GM21526 (cell line): ENCODE results near the gene PTGS1.

Source experiments
- ATAC-seq: cut with Tn5 transposase; IDR thresholded peaks from one replicate; pipeline ENCODE4 v1.9.1; 2021; ENCODE audit warnings: moderate library complexity; ENCODE audit not compliant: unreplicated experiment, low FRiP score

PTGS1 gene

DNA sequence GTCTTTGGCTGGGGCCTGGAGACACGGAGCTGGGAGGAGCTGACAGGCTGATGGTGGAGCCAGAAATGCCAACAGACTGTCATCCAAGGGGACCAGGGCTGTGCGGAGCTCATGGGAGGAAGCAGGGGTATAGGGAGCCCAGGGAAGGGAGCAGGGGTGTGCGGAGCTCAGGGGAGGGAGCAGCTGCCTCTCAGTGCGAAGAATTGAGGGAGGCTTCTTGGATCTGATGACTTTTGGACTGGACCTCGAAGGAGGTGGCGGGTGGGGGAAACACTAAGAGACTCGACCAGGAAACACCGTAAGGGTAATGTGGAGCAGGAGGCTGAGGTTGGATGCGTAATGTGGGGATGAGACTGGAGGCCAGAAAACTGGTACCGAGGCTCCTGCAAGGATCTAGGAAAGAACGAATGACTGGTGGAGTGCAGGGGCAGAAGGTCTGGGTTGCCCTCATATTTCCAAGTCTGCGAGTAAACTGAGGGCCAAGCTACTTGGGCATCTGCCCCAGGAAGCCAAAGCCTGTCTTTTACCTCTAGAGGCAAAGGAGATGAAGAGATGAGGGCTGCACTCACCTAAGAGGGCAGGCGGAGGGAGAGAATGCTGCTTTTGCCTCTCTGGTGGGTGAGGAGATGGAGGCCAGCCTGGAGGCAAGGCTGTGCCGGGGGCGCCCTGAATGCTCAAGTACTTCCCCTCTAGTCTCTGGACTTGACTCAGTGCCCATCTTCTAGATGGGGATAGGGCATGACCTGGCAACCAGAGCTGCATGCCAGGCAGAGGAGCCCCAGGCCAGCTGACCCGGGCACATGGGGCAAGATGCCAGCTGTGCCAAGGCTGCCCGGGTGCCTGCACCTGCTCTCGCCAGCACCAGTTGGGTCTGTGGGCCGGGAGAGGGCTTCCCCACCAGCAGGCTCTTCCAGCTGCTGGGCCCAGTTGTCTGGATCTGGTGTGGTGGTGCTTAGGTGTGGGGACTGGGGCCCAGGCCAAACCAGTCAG lies 2.3 kb downstream of the PTGS1 start:
- ATAC-seq = no peak

DNA sequence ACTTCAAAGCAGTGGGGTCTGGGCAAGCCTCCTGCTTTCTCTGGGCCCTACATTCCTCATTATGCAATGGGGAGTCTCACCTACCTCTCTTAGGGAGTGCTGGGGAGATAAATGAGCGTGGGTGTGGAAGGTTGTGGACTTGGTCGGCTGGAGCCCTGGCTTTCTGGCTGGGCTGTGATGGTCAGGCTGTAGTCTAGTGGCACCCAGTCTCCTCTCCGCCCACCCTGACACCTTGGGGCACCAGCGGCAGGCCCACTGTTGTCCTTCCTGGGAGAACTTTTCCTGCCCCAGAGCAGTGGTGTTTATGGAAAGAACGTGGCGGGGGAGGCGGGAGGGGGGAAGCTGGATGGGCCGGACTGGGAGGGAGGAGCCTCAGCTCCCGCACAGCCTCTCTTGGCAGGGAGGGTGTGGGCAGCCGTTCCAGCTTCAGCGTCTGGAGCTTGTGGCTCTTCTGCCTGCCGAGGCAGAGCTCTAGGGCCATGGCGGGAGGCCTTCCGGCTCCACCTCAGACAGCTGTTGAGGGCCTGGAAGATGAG lies 4.1 kb downstream of the PTGS1 start:
- ATAC-seq = no peak

DNA sequence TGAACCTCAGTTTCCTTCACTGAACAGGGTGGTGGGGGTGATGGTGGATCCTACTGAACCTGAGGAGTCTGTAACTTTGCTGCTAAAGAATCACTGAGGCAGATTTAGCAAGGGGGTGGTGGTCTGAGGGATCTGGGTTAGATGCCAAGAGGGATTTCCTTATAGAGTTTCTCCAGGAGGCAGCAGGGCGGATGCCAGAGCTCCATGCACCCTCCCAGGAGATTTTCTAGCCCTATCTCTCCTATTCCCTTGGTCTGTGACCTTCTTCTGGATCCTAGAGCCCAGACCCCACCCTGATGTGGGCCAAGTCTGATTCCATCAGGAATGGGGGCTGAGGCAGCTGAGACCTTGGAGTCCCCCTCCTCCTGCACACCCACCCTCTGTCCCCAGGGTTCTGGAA lies 6.0 kb downstream of the PTGS1 start:
- no peak for ATAC-seq

DNA sequence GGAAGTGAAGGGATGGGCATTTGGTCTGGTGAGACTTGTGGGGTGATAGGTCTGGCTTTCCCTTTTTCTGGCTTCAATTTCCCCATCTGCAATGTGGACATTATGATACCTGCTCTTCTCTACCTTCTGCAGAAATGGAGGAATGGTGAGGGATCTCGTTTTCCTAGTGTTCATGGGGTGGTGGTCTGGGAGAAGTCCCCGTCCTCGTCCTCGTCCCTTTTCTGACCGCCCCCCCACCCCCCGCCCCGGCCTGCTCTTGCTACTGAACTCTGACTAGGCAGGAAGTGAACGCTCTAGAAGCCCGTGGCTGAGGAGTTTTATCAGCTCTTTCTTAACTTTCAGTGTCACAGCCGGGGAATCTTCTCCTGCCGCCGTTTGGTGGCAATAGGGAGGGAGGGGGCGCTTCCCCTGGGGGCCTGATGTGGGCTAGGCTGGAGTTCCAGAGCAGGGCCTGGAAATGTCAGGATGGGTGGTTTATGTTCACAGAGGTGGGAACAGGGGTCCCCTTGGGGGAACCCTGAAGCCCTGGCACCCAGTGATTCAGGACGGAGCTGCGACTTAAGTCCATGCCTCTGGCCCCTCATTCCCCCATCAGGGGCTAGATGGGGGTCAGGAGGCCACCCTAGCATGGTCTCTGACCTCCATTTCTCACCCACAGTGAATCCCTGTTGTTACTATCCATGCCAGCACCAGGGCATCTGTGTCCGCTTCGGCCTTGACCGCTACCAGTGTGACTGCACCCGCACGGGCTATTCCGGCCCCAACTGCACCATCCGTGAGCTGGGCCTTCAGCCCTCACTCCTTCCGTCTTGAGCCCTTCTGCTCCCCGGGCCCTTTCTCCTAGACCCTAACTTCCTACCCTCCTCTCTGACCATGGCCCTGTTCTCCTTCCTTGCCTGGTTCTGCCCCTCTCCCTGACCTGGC lies 6.7 kb downstream of the PTGS1 start:
- no peak for ATAC-seq

DNA sequence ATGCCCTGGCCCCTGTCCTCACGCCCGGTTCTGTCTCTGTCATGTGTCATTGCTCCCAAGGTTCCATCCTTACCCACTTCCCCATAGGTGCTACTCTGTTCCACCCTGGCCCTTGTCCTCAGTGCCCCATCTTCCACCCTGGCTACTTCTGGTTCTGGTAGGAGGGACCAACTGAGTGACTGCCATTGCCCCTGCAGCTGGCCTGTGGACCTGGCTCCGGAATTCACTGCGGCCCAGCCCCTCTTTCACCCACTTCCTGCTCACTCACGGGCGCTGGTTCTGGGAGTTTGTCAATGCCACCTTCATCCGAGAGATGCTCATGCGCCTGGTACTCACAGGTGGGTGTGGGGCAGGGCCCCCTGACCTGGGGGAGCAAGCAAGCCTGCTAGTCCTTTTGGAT lies 7.4 kb downstream of the PTGS1 start:
- ATAC-seq = no peak

DNA sequence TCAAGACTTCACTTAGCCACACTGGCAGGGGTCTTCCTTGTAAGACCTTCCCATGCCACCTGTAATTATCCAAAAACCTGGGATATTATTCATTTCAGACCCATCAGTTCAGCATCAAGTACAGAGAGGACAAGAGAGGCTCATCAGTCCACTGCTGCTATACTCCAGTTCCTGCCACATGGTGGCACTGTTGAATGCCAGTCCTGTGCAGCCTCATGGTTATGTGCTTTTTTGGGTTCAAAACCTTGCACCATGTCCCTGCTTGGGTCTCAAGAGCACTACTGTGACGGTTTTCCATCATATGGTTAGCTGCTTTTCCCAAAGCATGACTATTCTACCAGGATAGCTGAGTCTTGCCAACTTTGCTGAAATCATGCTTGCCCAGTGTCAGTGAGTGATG lies 8.5 kb downstream of the PTGS1 start:
- no peak for ATAC-seq

DNA sequence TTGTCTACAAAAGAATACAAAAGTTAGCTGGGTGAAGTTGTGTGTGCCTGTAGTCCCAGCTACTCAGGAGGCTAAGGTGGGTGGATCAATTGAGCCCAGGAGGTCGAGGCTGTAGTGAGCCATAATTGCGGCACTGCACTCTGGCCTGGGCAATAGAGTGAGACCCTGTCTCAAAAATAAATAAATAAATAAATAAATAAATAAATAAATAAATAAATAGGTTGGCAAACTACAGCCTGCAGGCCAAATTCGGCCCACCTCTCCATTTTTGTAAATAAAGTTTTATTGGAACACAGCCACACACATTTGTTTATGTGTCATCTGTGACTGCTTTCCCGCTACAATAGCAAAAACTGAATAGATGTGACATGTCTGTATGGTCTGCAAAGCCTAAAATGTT lies 9.5 kb downstream of the PTGS1 start:
- ATAC-seq = no peak

DNA sequence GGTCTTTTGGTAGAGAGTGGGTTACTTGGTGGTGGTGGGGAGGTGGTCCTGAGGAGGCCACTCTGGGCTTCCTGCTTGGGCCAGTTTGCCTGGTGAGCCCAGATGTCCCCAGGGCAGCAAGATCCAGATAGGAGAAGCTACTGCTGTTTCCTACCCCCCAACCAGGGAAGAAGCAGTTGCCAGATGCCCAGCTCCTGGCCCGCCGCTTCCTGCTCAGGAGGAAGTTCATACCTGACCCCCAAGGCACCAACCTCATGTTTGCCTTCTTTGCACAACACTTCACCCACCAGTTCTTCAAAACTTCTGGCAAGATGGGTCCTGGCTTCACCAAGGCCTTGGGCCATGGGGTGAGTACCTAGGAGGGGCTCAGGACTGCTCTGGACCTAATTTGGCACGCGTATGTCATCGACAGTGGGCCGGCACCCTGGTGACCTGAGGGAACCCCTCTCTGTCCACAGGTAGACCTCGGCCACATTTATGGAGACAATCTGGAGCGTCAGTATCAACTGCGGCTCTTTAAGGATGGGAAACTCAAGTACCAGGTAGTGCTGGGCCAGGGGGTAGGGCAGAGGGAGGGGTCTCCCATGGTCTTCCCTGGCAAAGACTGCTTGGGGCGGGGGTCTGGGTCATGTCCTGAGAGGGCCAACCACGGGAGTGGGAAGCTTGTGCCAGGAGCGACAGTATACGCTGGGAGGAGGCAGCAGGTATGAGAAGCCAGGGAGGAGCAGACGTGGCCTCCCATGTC lies 10.6 kb downstream of the PTGS1 start:
- no peak for ATAC-seq

DNA sequence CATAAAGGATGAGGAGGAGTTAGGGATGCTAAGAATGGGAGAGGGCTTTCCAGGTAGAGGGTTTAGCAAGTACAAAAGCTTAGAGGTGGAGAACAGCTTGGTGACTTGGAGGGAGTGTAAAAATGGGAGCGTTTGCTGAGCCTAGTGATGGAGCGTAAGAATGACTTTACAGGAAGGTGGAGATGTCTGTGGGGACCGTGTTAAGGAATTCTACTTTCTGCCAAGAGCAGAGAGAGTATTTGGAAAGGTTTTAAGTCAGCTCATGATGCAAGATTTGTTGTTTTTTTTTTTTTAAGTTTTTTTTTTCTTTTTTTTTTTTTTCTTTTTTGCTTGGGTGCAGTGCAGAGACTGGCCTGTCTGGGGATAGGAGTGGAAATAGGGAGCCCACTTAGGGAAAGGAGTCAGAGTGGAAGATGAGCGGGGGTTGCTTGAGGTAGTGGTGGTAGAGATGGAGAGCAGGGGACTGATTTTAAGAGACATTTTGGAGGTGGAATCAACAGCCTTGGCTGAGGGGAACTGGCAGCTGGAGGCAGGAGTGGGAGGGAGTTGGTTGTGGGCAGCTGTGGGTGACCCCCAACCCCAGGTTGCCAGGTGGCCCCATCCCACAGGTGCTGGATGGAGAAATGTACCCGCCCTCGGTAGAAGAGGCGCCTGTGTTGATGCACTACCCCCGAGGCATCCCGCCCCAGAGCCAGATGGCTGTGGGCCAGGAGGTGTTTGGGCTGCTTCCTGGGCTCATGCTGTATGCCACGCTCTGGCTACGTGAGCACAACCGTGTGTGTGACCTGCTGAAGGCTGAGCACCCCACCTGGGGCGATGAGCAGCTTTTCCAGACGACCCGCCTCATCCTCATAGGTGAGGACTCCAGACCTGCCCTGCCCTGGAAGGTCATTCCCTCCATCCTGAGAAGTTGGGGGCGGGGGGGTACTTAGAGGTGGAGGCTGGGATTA lies 12.4 kb downstream of the PTGS1 start:
- ATAC-seq = no peak

DNA sequence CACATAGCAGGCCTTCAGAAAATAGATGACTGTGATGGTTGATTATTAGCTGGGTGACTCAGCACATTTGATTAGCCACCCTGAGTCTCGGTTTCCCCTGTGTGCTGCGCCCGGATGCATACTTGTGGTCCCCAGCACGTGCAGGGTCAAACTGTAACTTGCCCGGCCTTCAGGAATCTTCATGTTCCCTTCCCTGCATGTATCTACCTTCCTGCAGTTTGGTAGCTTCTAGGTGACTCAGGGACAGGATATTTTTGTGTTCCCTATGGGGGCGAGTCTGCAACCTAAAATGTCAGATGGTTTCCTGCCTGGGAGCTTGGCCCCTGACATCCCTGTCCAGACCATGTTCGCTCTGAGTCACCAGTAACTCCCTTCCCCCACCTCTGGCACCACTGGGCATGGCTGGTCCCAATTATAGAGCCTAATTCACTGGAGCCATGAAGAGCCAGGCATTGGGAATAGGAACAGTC lies 13.2 kb downstream of the PTGS1 start:
- ATAC-seq = no peak

DNA sequence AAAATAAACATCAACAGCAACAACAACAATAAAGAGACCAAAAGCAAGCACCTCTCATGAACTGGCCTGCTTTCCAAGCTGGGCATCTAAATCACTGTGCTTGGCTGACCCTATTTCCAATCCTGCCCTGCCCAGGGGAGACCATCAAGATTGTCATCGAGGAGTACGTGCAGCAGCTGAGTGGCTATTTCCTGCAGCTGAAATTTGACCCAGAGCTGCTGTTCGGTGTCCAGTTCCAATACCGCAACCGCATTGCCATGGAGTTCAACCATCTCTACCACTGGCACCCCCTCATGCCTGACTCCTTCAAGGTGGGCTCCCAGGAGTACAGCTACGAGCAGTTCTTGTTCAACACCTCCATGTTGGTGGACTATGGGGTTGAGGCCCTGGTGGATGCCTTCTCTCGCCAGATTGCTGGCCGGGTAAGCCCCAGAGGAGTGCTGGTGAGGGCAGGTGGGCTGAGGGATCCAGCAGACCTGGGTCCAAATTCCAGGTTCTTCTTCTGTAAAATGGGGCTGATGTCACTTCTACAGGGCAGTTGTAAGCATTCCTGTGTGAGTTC lies 15.6 kb downstream of the PTGS1 start:
- no peak for ATAC-seq

DNA sequence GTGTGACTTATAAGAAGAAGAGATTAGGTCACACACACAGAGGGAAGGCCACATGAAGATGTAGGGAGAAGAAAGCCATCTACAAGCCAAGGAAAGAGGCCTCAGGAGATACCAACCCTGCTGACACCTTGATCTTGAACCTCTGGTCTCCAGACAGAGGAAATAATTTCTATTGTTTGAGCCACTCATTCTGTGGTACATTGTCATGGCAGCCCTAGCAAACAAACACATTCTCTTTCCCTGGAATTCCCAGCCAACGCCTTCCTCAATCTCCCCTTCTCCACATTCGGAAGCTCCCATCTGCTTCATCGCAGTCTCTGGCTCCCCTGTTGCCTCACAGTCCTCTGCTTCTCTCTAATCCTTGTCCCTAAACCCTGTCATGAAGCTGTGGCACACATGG lies 16.7 kb downstream of the PTGS1 start:
- no peak for ATAC-seq

DNA sequence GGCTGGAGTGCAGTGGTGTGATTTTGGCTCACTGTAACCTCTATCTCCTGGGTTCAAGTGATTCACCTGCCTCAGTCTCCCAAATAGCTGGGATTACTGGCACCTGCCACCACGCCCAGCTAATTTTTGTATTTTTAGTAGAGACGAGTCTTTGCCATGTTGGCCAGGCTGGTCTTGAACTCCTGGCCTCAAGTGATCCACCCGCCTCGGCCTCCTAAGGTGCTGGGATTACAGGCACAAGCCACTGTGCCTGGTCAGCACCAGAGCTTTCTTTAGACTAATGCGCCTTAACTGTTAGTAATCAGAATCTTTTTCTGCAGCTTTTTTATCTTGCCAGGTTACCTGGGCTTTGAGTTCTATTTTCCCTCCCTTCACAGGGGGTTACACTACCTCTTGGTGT lies 18.4 kb downstream of the PTGS1 start:
- ATAC-seq = no peak

DNA sequence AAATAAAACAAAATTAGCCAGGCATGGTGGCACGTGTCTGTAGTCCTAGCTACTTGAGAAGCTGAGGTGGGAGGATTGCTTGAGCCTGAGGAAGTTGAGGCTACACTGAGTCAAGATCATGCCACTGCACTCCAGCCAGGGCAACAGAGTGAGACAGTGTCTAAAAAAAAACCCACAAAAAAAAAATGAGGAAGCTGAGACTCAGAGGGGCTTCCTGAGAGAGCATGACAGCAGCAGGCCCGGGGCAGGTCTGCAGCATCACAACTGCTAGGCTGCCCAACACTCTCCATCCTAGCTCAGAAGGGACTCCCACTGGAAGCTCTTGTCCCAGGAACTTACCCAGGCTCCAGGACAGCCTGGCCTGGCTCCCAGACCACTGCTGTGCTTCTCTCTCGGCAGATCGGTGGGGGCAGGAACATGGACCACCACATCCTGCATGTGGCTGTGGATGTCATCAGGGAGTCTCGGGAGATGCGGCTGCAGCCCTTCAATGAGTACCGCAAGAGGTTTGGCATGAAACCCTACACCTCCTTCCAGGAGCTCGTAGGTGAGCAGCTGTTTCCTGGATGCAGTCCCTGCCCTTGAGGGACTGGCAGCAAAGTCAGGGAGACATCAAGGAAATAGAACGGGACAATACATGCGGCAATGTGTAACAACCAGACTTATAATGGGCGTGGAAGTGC lies 19.1 kb downstream of the PTGS1 start:
- ATAC-seq = no peak

DNA sequence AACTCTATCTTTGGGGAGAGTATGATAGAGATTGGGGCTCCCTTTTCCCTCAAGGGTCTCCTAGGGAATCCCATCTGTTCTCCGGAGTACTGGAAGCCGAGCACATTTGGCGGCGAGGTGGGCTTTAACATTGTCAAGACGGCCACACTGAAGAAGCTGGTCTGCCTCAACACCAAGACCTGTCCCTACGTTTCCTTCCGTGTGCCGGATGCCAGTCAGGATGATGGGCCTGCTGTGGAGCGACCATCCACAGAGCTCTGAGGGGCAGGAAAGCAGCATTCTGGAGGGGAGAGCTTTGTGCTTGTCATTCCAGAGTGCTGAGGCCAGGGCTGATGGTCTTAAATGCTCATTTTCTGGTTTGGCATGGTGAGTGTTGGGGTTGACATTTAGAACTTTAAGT lies 21.5 kb downstream of the PTGS1 start:
- no peak for ATAC-seq

DNA sequence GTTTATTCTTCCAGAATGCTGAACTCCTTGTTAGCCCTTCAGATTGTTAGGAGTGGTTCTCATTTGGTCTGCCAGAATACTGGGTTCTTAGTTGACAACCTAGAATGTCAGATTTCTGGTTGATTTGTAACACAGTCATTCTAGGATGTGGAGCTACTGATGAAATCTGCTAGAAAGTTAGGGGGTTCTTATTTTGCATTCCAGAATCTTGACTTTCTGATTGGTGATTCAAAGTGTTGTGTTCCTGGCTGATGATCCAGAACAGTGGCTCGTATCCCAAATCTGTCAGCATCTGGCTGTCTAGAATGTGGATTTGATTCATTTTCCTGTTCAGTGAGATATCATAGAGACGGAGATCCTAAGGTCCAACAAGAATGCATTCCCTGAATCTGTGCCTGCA lies 21.9 kb downstream of the PTGS1 start:
- ATAC-seq = no peak

DNA sequence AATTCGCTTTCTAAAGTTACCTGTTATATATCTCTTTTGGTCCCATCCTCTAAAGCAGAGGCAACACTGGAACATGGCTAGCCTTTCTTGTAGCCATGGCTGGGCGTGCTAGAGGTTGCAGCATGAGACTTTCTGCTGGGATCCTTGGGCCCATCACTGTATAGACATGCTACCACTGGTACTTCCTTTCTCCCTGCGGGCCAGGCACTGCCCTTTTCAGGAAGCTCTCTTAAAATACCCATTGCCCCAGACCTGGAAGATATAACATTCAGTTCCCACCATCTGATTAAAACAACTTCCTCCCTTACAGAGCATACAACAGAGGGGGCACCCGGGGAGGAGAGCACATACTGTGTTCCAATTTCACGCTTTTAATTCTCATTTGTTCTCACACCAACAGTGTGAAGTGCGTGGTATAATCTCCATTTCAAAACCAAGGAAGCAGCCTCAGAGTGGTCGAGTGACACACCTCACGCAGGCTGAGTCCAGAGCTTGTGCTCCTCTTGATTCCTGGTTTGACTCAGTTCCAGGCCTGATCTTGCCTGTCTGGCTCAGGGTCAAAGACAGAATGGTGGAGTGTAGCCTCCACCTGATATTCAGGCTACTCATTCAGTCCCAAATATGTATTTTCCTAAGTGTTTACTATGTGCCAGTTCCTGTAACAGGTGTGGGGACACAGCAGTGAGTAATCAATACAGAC lies 22.6 kb downstream of the PTGS1 start:
- ATAC-seq = no peak
